ENCODE results near the gene TOR2A. TPM values are rescaled to one million over a fixed set of nuclear protein-coding genes. Genes with fewer than 3 reads are reported as not detected.

TOR2A gene
- total RNA-seq, 1 experiment from 2014 or later = 14.4 TPM

GRCh38 chr9:127732444-127732843 lies 2.6 kb downstream of the TOR2A start (continued):
- no peak for TF ChIP-seq HMGXB4 (CRISPR knock-in tag; IDR thresholded peaks at IDR 0.05)
- TF ChIP-seq IRF2 (CRISPR knock-in tag; IDR thresholded peaks at IDR 0.05; ENCODE audit: borderline replicate concordance, low read depth) = no peak
- TF ChIP-seq ZNF121 (CRISPR knock-in tag; IDR thresholded peaks at IDR 0.05) = no peak
- no peak for TF ChIP-seq MAX (CRISPR knock-in tag; IDR thresholded peaks at IDR 0.05)

GRCh38 chr9:127731938-127732337 lies 3.2 kb downstream of the TOR2A start:
- H3K4me1 Mint-ChIP-seq = peaks cover 11% of the 10 kb centered on the region
- H3K27ac Mint-ChIP-seq = peak overlapping the region; percentile 8; the same call in 1 of the 2 replicates
- POLR2A ChIA-PET = no interaction called here
- no peaks in the 10 kb centered on the region for H3K36me3 Mint-ChIP-seq
- DNase-seq (ENCODE audit: low spot score) (no peak), ATAC-seq (no peak)
- peaks cover 3% of the 10 kb centered on the region; the same call in 1 of the 2 replicates for H3K27me3 Mint-ChIP-seq (ENCODE audit: low read depth)
- no peaks in the 10 kb centered on the region for H3K9me3 Mint-ChIP-seq
- H3K4me3 Mint-ChIP-seq = no peak overlapping the region
- CTCF ChIA-PET = interaction anchor here (0.6 to 4.5 kb wide), 11 partner anchors 9 to 243 kb away, joined by 3 to 80 read pairs (median 3); partner anchors contain the start of gene PTRH1
- no peak for TF ChIP-seq USF1 (CRISPR knock-in tag; IDR thresholded peaks at IDR 0.05)
- TF ChIP-seq ATF6 (CRISPR knock-in tag; IDR thresholded peaks at IDR 0.05) = no peak
- no peak for TF ChIP-seq ZNF281 (CRISPR knock-in tag; IDR thresholded peaks at IDR 0.05)
- no peak for TF ChIP-seq STAT6 (CRISPR knock-in tag; conservative IDR thresholded peaks at IDR 0.05; ENCODE audit: low read depth)
- TF ChIP-seq EMX1 (CRISPR knock-in tag; IDR thresholded peaks at IDR 0.05) = no peak
- no peak for TF ChIP-seq SOX15 (CRISPR knock-in tag; IDR thresholded peaks at IDR 0.05)
- no peak for TF ChIP-seq GABPB1 (CRISPR knock-in tag; IDR thresholded peaks at IDR 0.05)
- TF ChIP-seq GTF2I (CRISPR knock-in tag; conservative IDR thresholded peaks at IDR 0.05) = no peak
- TF ChIP-seq CBFB (CRISPR knock-in tag; IDR thresholded peaks at IDR 0.05; ENCODE audit: low read depth) = no peak
- no peak for TF ChIP-seq ZMAT4 (CRISPR knock-in tag; IDR thresholded peaks at IDR 0.05)
- no peak for TF ChIP-seq E2F1 (CRISPR knock-in tag; IDR thresholded peaks at IDR 0.05)
- TF ChIP-seq ZNF263 (CRISPR knock-in tag; IDR thresholded peaks at IDR 0.05; ENCODE audit: low read depth) = no peak
- TF ChIP-seq E2F5 (CRISPR knock-in tag; IDR thresholded peaks at IDR 0.05) = no peak
- TF ChIP-seq IRF2 (CRISPR knock-in tag; IDR thresholded peaks at IDR 0.05; ENCODE audit: borderline replicate concordance, low read depth) = no peak
- TF ChIP-seq JAZF1 (CRISPR knock-in tag; IDR thresholded peaks at IDR 0.05) = no peak
- TF ChIP-seq KAT7 (CRISPR knock-in tag; IDR thresholded peaks at IDR 0.05; ENCODE audit: borderline replicate concordance) = no peak
